Loucy (cell line): ENCODE data around the gene ABHD15.

Experiments
- H2AFZ ChIP-seq: fragments of 200-600 bp; sonication (generic); 2 replicates; pipeline ENCODE4 v1.6.0; 2016; ENCODE audit warnings: antibody characterized with exemption, mild to moderate bottlenecking, low read length, moderate library complexity
- H3F3A ChIP-seq: fragments of 200-600 bp; 2 replicates; pipeline ENCODE4 v1.6.0; 2016; ENCODE audit warnings: antibody characterized with exemption, low read depth, mild to moderate bottlenecking
- H3K27me3 ChIP-seq: fragments of 200-600 bp; sonication (generic); 2 replicates; pipeline ENCODE4 v1.6.1; 2014; ENCODE audit warnings: low read length, mild to moderate bottlenecking; ENCODE audit not compliant: insufficient read depth, poor library complexity, severe bottlenecking
- H3K36me3 ChIP-seq: fragments of 200-600 bp; sonication (generic); 2 replicates; pipeline ENCODE4 v1.6.1; 2016; ENCODE audit warnings: low read length; ENCODE audit not compliant: insufficient read depth
- H3K4me1 ChIP-seq: fragments of 200-600 bp; sonication (generic); 2 replicates; pipeline ENCODE4 v1.5.1; 2014; ENCODE audit warnings: low read length, mild to moderate bottlenecking; ENCODE audit not compliant: insufficient read depth, poor library complexity, severe bottlenecking
- H3K4me2 ChIP-seq: fragments of 200-600 bp; sonication (generic); 2 replicates; pipeline ENCODE4 v1.6.0; 2014; ENCODE audit warnings: antibody characterized with exemption, low read length, low read depth, mild to moderate bottlenecking; ENCODE audit not compliant: poor library complexity, severe bottlenecking
- H3K4me3 ChIP-seq: fragments of 200-600 bp; sonication (generic); 2 replicates; pipeline ENCODE4 v1.5.1; 2014; ENCODE audit warnings: low read length, mild to moderate bottlenecking, mixed read lengths; ENCODE audit not compliant: poor library complexity, severe bottlenecking
- H3K79me2 ChIP-seq: fragments of 200-600 bp; sonication (generic); 2 replicates; pipeline ENCODE4 v1.6.1; 2014; ENCODE audit warnings: low read length; ENCODE audit not compliant: insufficient read depth
- H3K9ac ChIP-seq: fragments of 200-600 bp; sonication (generic); 2 replicates; pipeline ENCODE4 v1.6.0; 2014; ENCODE audit warnings: mild to moderate bottlenecking, low read depth, low read length, moderate library complexity; ENCODE audit not compliant: poor library complexity, severe bottlenecking
- H3K9me2 ChIP-seq: fragments of 200-600 bp; sonication (generic); replicated peaks from 2 replicates; pipeline ENCODE4 v1.6.1; 2016; ENCODE audit warnings: low read depth, low read length, mixed read lengths
- H3K9me3 ChIP-seq: fragments of 200-600 bp; sonication (generic); 2 replicates; pipeline ENCODE4 v1.6.1; 2014; ENCODE audit warnings: mild to moderate bottlenecking, antibody characterized with exemption, low read length, low read depth; ENCODE audit not compliant: insufficient read depth
- H4K20me1 ChIP-seq: fragments of 200-600 bp; sonication (generic); 2 replicates; pipeline ENCODE4 v1.6.0; 2014; ENCODE audit warnings: antibody characterized with exemption, low read length, mild to moderate bottlenecking; ENCODE audit not compliant: insufficient read depth, poor library complexity, severe bottlenecking
- CTCF ChIP-seq: fragments of 200-600 bp; sonication (generic); conservative IDR thresholded peaks from 2 replicates; pipeline ENCODE4 v1.5.1; 2014; ENCODE audit warnings: mild to moderate bottlenecking, antibody characterized with exemption, low read length
- EZH2phosphoT487 ChIP-seq: fragments of 200-600 bp; IDR thresholded peaks from 2 replicates; pipeline ENCODE4 v1.6.1; 2018; ENCODE audit warnings: antibody characterized with exemption, mild to moderate bottlenecking, moderate library complexity, borderline replicate concordance

The ABHD15 gene

DNA sequence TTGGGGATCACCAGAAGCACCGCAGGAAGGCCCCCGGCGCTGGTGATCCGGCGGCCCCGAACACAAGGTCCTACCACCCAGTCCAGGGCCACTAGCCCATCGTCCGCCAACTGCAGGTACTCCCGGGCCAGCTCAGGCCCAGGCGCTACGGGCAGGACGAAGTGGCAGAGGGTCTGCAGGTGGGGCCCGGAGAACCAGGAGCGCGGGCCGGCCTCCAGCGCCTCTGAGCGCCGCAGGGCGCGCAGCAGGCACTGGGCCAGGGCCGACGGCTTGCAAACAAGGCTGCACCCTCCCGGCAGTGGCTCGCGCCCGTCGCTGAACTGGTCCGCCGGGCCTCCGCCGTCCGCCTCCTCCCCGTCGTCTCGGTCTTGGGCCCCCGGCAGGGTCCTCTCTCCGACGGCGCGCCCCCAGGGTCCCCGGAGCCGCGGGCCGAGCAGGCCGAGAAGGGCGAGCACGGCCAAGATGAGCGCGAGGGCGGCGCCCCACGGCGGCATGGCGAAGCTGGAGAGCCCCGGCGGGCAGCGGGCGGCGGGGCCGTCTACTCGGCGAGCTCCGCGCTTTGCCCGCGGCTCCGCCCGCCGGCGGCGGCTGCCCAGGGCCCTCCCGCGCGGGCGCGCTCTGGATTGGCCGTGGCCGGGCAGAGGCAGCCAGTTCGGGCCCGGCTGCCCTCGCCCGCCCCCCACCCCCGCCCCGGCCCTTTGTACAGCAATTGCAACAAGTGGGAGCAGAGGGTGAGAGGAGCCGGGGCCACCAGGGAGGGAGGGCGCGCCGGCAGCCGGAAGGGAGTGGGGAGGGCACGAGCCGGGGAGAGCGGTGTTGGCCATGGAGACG, at the start of gene ABHD15:
ABHD15 (minus strand) TSS at position 565 of the 831 bp plus-strand sequence; CDS start at position 494, 71 bp downstream.
- TF ChIP-seq EZH2phosphoT487: no peak
- no peak for TF ChIP-seq CTCF
- peaks cover 25% of the 10 kb centered on the region; the same call in 1 of the 2 replicates for H3K79me2 ChIP-seq
- no peaks in the 10 kb centered on the region for H3K9me3 ChIP-seq
- peak within 1 kb of the TSS; percentile 67 for H3K4me2 ChIP-seq
- peaks cover 16% of the 10 kb centered on the region for H4K20me1 ChIP-seq
- peak within 1 kb of the TSS; percentile 87 for H3K9ac ChIP-seq
- H3K36me3 ChIP-seq: no peaks in the 10 kb centered on the region
- peak within 1 kb of the TSS; percentile 60 for H2AFZ ChIP-seq
- peak within 1 kb of the TSS; percentile 85 for H3K4me3 ChIP-seq
- no peaks in the 10 kb centered on the region for H3K9me2 ChIP-seq
- H3F3A ChIP-seq: 0 out of 2 replicates have a peak, but pooled peaks cover 3% of the 10 kb centered on the region
- no peaks in the 10 kb centered on the region for H3K27me3 ChIP-seq
- peaks cover 17% of the 10 kb centered on the region for H3K4me1 ChIP-seq

GRCh38 chr17:29615492-29616299, 48.9 kb upstream of the ABHD15 start:
- Histone ChIP-seq H3K9me3 (no peaks in the 10 kb centered on the region), H3K4me1 (peaks cover 7% of the 10 kb centered on the region), H3K27me3 (no peaks in the 10 kb centered on the region), H4K20me1 (no peaks in the 10 kb centered on the region), H3K36me3 (no peaks in the 10 kb centered on the region), H3K4me3 (no peak overlapping the region), H3K79me2 (no peaks in the 10 kb centered on the region), H3K9me2 (no peaks in the 10 kb centered on the region), H3K9ac (no peak overlapping the region), H3F3A (no peaks in the 10 kb centered on the region), H3K4me2 (no peak overlapping the region), H2AFZ (no peak overlapping the region)
- TF ChIP-seq EZH2phosphoT487 (no peak), CTCF (no peak)

GRCh38 chr17:29615048-29615385, 48.2 kb upstream of the ABHD15 start:
- Histone ChIP-seq H3K79me2 (no peaks in the 10 kb centered on the region), H3K9ac (no peak overlapping the region), H3K4me2 (no peak overlapping the region), H3F3A (no peaks in the 10 kb centered on the region), H3K9me2 (no peaks in the 10 kb centered on the region), H3K36me3 (no peaks in the 10 kb centered on the region), H4K20me1 (no peaks in the 10 kb centered on the region), H3K27me3 (no peaks in the 10 kb centered on the region), H3K4me3 (no peak overlapping the region), H3K9me3 (no peaks in the 10 kb centered on the region), H2AFZ (no peak overlapping the region), H3K4me1 (peaks cover 7% of the 10 kb centered on the region)
- TF ChIP-seq EZH2phosphoT487 (no peak), CTCF (no peak)
